HG03469 (cell line): ENCODE data around the gene MMS19.
"Not testable (repeated sequence)": the region's sequence is repeated elsewhere in the genome, so short reads cannot be mapped to it uniquely, and the experiment has no call there.

Experiments used
- ATAC-seq: cut with Tn5 transposase; IDR thresholded peaks from one replicate; pipeline ENCODE4 v1.9.1; 2021; ENCODE audit warnings: mild to moderate bottlenecking, moderate library complexity, moderate number of reproducible peaks; ENCODE audit not compliant: unreplicated experiment

Gene MMS19

GRCh38 chr10:97498076-97498840, at the start of gene MMS19:
MMS19 (minus strand) TSS chr10:97498422; CDS start chr10:97498384, 38 bp downstream.
- ATAC-seq: peak; percentile 78

- no peak for ATAC-seq
These were observed 49.7 kb upstream of the MMS19 start for GRCh38 chr10:97547962-97548361.

- ATAC-seq: no peak
These were observed 49.0 kb upstream of the MMS19 start for GRCh38 chr10:97547271-97547600.

GRCh38 chr10:97546456-97547270, 48.4 kb upstream of the MMS19 start:
- ATAC-seq: no peak

GRCh38 chr10:97543025-97543546, 44.9 kb upstream of the MMS19 start:
- ATAC-seq: no peak

- ATAC-seq: no peak
These were observed 44.2 kb upstream of the MMS19 start for GRCh38 chr10:97542169-97543024.

- ATAC-seq: no peak
These were observed 42.7 kb upstream of the MMS19 start for GRCh38 chr10:97540669-97541500.

GRCh38 chr10:97539523-97540200, 41.4 kb upstream of the MMS19 start:
- no peak for ATAC-seq

GRCh38 chr10:97538839-97539238, 40.6 kb upstream of the MMS19 start:
- no peak for ATAC-seq

GRCh38 chr10:97538411-97538810, 40.2 kb upstream of the MMS19 start:
- no peak for ATAC-seq

GRCh38 chr10:97537186-97537869, 39.1 kb upstream of the MMS19 start:
- ATAC-seq: no peak

- no peak for ATAC-seq
These were observed 36.6 kb upstream of the MMS19 start for GRCh38 chr10:97534746-97535367.

- ATAC-seq: no peak
These were observed 35.7 kb upstream of the MMS19 start for GRCh38 chr10:97533888-97534287.

- ATAC-seq: no peak
These were observed 34.9 kb upstream of the MMS19 start for GRCh38 chr10:97532935-97533671.

GRCh38 chr10:97531401-97531986, 33.3 kb upstream of the MMS19 start:
- ATAC-seq: no peak

GRCh38 chr10:97529685-97530465, 31.7 kb upstream of the MMS19 start:
- ATAC-seq: no peak

GRCh38 chr10:97528876-97529275, 30.7 kb upstream of the MMS19 start:
- not testable (repeated sequence) for ATAC-seq
